SK-N-SH (cell line): ENCODE measurements around the gene ADAMTS4. TPM values are rescaled to one million over a fixed set of nuclear protein-coding genes. Genes with fewer than 3 reads are reported as not detected.

ENCODE experiments used
- CTCF ChIA-PET: fragments of 300-600, 350-600 bp; formaldehyde crosslinking; extraction: SDS; loops from one replicate; lab custom pipeline; 2021; lab: Yijun Ruan, JAX
- POLR2A ChIA-PET: fragments of 350-600 bp; sonication (Branson Sonifier 250); formaldehyde crosslinking; extraction: SDS; loops from one replicate; lab custom pipeline; 2020; ENCODE audit warnings: antibody characterized with exemption, inconsistent platforms; lab: Yijun Ruan, JAX
- DNase-seq: peaks from one replicate; pipeline ENCODE4 v3.0.0; 2012
- H2AFZ ChIP-seq: fragments of 200-600 bp; sonication (generic); 2 replicates; pipeline ENCODE4 v1.8.1; 2016; ENCODE audit warnings: antibody characterized with exemption, mild to moderate bottlenecking, low read depth
- H3F3A ChIP-seq: fragments of 200-600 bp; sonication (generic); replicated peaks from 2 replicates; pipeline ENCODE3; 2016; ENCODE audit warnings: antibody characterized with exemption, mild to moderate bottlenecking; ENCODE audit not compliant: insufficient read depth
- H3K27ac ChIP-seq, 2 experiments: fragments of 200-500 bp in 1 of 2; fragments of 200-600 bp in 1 of 2; sonication (Bioruptor generic) in 1 of 2; sonication (generic), shearing (Covaris generic) in 1 of 2; 2 replicates each; pipeline versions ENCODE4 v1.5.1 to v1.6.1; 2014 to 2016; ENCODE audit warnings: low read depth in 2 of 2, inconsistent platforms in 1 of 2, low read length in 1 of 2, mild to moderate bottlenecking in 1 of 2, mixed read lengths in 1 of 2
- H3K27me3 ChIP-seq: fragments of 200-600 bp; sonication (generic), shearing (Covaris generic); 2 replicates; pipeline ENCODE4 v1.6.1; 2016; ENCODE audit warnings: mixed run types; ENCODE audit not compliant: insufficient read depth
- H3K36me3 ChIP-seq, 2 experiments: fragments of 200-500 bp in 1 of 2; fragments of 200-600 bp in 1 of 2; sonication (Bioruptor generic) in 1 of 2; sonication (generic) in 1 of 2; replicated peaks in 1 of 2; 2 replicates each; pipeline versions ENCODE3 to v1.5.1; 2014 to 2016; ENCODE audit warnings: low read length in 1 of 2, mild to moderate bottlenecking in 1 of 2; ENCODE audit not compliant: insufficient read depth in 2 of 2, control insufficient read depth in 1 of 2
- H3K4me1 ChIP-seq, 2 experiments: fragments of 200-500 bp in 1 of 2; fragments of 200-600 bp in 1 of 2; sonication (Bioruptor generic) in 1 of 2; sonication (generic), shearing (Covaris generic) in 1 of 2; 2 replicates each; pipeline versions ENCODE4 v1.5.1 to v1.6.1; 2014 to 2016; ENCODE audit warnings: low read depth in 1 of 2, low read length in 1 of 2, mixed run types in 1 of 2; ENCODE audit not compliant: insufficient read depth in 2 of 2, control insufficient read depth in 1 of 2
- H3K4me2 ChIP-seq: fragments of 200-600 bp; sonication (generic), shearing (Covaris generic); 2 replicates; pipeline ENCODE4 v1.6.1; 2017; ENCODE audit warnings: mixed run types
- H3K4me3 ChIP-seq, 2 experiments: fragments of 200-500 bp in 1 of 2; fragments of 200-600 bp in 1 of 2; sonication (Bioruptor generic) in 1 of 2; sonication (generic), shearing (Covaris generic) in 1 of 2; 2 replicates each; pipeline versions ENCODE4 v1.5.1 to v1.8.1; 2014 to 2016; ENCODE audit warnings: low read depth in 2 of 2, inconsistent platforms in 1 of 2, low read length in 1 of 2, mild to moderate bottlenecking in 1 of 2, mixed read lengths in 1 of 2, moderate library complexity in 1 of 2
- H3K79me2 ChIP-seq: fragments of 200-600 bp; sonication (generic); 2 replicates; pipeline ENCODE4 v1.8.1; 2017; ENCODE audit warnings: mild to moderate bottlenecking; ENCODE audit not compliant: insufficient read depth
- H3K9ac ChIP-seq: fragments of 200-600 bp; sonication (generic); 2 replicates; pipeline ENCODE4 v1.6.1; 2017; ENCODE audit warnings: mixed run types
- H3K9me2 ChIP-seq: fragments of 200-600 bp; sonication (generic); 2 replicates; pipeline ENCODE4 v1.6.1; 2017; ENCODE audit warnings: mixed run types
- H3K9me3 ChIP-seq: fragments of 200-600 bp; sonication (generic); 2 replicates; pipeline ENCODE4 v1.6.1; 2017; ENCODE audit warnings: mixed run types, mild to moderate bottlenecking, moderate library complexity
- H4K20me1 ChIP-seq: fragments of 200-600 bp; sonication (generic); 2 replicates; pipeline ENCODE4 v1.6.1; 2017; ENCODE audit warnings: mild to moderate bottlenecking, mixed run types; ENCODE audit not compliant: insufficient read depth
- ELF1 ChIP-seq: IDR thresholded peaks from 2 replicates; pipeline ENCODE4 v1.4.0; 2012
- FOXM1 ChIP-seq: IDR thresholded peaks from 2 replicates; pipeline ENCODE4 v1.4.0; 2012; ENCODE audit warnings: low read depth, mild to moderate bottlenecking
- GATA2 ChIP-seq: sonication (generic); formaldehyde crosslinking; IDR thresholded peaks from 2 replicates; pipeline ENCODE4 v1.5.0; 2020; ENCODE audit warnings: mild to moderate bottlenecking, missing genetic modification reagents
- JUND ChIP-seq: IDR thresholded peaks from 2 replicates; pipeline ENCODE4 v1.4.0; 2012
- MEF2A ChIP-seq: IDR thresholded peaks from 2 replicates; pipeline ENCODE4 v1.4.0; 2012; ENCODE audit warnings: low read depth, borderline replicate concordance
- NFIC ChIP-seq: IDR thresholded peaks from 2 replicates; pipeline ENCODE4 v1.4.0; 2012; ENCODE audit warnings: borderline replicate concordance
- PBX3 ChIP-seq: IDR thresholded peaks from 2 replicates; pipeline ENCODE4; 2012
- RFX5 ChIP-seq: IDR thresholded peaks from 2 replicates; pipeline ENCODE4 v1.6.1; 2012; ENCODE audit warnings: mild to moderate bottlenecking, improper control_type of control experiment, low read length
- SMC3 ChIP-seq: IDR thresholded peaks from 2 replicates; pipeline ENCODE4 v1.6.1; 2012; ENCODE audit warnings: low read depth, low read length, improper control_type of control experiment
- WGBS: methylation state at CpG from one replicate; pipeline ENCODE4 v1.1.6; 2017; ENCODE audit warnings: low lambda C conversion rate; 5-methylcytosine and 5-hydroxymethylcytosine counted together
- polyA plus RNA-seq, 3 experiments: library from polyadenylated mRNA; depleted of rRNA; stranded (reverse); fragments of >200 nt; gene quantifications; 2 replicates each; pipeline ENCODE4 v1.2.3, GENCODE V29; 2012
- TF ChIP-seq, protein P1 (sequence below): IDR thresholded peaks from 2 replicates; pipeline ENCODE4 v1.4.0; 2012; ENCODE audit warnings: low read depth, borderline replicate concordance
- TF ChIP-seq, protein P2 (sequence below): fragments of 200-600 bp; sonication (generic); IDR thresholded peaks from 2 replicates; pipeline ENCODE4 v1.6.1; 2017; ENCODE audit warnings: antibody characterized with exemption, mild to moderate bottlenecking, moderate library complexity
- TF ChIP-seq, protein P3 (sequence below): fragments of 150-350 bp; IDR thresholded peaks from 2 replicates; pipeline ENCODE4 v1.6.1; 2017; ENCODE audit warnings: antibody characterized with exemption, low read length, low read depth, borderline replicate concordance
- TF ChIP-seq, protein P4 (sequence below): IDR thresholded peaks from 2 replicates; pipeline ENCODE4 v1.4.0; 2012; ENCODE audit warnings: low read depth
- TF ChIP-seq, protein P5 (sequence below): IDR thresholded peaks from 2 replicates; pipeline ENCODE4 v1.4.0; 2012; ENCODE audit warnings: low read depth, borderline replicate concordance
- TF ChIP-seq, protein P6 (sequence below): fragments of 150-350 bp; IDR thresholded peaks from 2 replicates; pipeline ENCODE4 v1.6.1; 2016; ENCODE audit warnings: mild to moderate bottlenecking, low read depth, low read length

Gene ADAMTS4
- polyA plus RNA-seq, 1 of the 3 experiments (the other 2 are of a cell fraction): 1.2 TPM

GRCh38 chr1:161191971-161192370 lies 6.9 kb downstream of the ADAMTS4 start:
- Histone ChIP-seq H3K9me3 (no peaks in the 10 kb centered on the region), H3K36me3 (peaks cover 0 to 19% of the 10 kb centered on the region in 2 experiments), H4K20me1 (no peaks in the 10 kb centered on the region), H3K27ac (no peak overlapping the region), H3F3A (no peaks in the 10 kb centered on the region), H3K79me2 (no peaks in the 10 kb centered on the region), H3K4me3 (no peak overlapping the region), H2AFZ (no peak overlapping the region), H3K4me1 (peaks cover 5 to 27% of the 10 kb centered on the region in 2 experiments; a peak in 3 of 4 replicates), H3K9me2 (no peaks in the 10 kb centered on the region), H3K9ac (no peak overlapping the region), H3K4me2 (no peak overlapping the region), H3K27me3 (no peaks in the 10 kb centered on the region)
- no peak for DNase-seq
- 55% methylated on average over 8 of the region's 8 CpGs for WGBS
- ChIA-PET POLR2A (interaction anchor here (1.1 to 1.4 kb wide), 2 partner anchors 10 to 34 kb away, joined by 3 read pairs; partner anchors contain the start of genes NDUFS2 and TOMM40L), CTCF (interaction anchor here (0.6 to 7.0 kb wide), 24 partner anchors 11 to 195 kb away, joined by 3 to 65 read pairs (median 6); partner anchors contain the start of genes APOA2, B4GALT3, CFAP126 and FCER1G)
- TF ChIP-seq NFIC: no peak
- TF ChIP-seq, protein P1, sequence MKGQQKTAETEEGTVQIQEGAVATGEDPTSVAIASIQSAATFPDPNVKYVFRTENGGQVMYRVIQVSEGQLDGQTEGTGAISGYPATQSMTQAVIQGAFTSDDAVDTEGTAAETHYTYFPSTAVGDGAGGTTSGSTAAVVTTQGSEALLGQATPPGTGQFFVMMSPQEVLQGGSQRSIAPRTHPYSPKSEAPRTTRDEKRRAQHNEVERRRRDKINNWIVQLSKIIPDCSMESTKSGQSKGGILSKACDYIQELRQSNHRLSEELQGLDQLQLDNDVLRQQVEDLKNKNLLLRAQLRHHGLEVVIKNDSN: no peak
- no peak for TF ChIP-seq GATA2 (CRISPR knock-in tag)
- no peak for TF ChIP-seq FOXM1

DNA sequence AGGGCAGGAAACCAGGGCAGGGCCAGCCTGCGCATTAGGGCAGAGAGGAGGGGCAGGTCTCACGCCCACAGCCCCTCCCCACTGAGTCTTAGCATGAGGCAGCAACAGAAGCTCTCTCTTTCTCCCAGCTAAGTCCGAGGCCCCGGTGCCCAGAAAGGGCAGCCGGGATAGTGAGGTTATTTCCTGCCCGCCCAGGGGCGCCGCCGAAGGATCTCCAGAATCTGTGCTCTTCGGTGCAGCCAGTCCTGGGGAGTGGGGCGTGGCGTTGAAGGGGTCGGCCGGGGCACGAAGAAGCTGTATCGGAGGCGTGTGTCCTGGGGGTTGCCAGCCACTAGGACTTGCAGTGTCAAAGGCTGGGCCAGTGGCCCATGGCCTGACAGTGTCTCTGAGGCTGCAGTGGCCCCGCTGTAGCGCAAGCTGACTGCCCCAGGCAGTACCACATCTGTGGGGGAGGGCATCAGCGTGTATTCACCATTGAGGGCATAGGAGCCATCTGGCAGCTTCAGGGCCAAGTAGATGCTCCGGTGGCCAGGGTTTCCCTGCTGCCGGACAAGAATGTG lies 7.8 kb downstream of the ADAMTS4 start:
- ChIA-PET CTCF (interaction anchor here (0.8 to 7.0 kb wide), 15 partner anchors 10 to 192 kb away, joined by 3 to 65 read pairs (median 12); partner anchors contain the start of genes APOA2, B4GALT3, NDUFS2 and PPOX), POLR2A (interaction anchor here (1.1 kb wide), 1 partner anchor 11 kb away, joined by 3 read pairs; no protein-coding TSS in a partner anchor)
- H3K4me1 ChIP-seq: peaks cover 0 to 19% of the 10 kb centered on the region in 2 experiments; a peak in 2 of 4 replicates
- no peak overlapping the region for H3K27ac ChIP-seq
- H3F3A ChIP-seq: no peaks in the 10 kb centered on the region
- 95% methylated on average over 14 of the region's 22 CpGs for WGBS
- no peaks in the 10 kb centered on the region for H3K79me2 ChIP-seq
- H3K4me2 ChIP-seq: no peak overlapping the region
- H2AFZ ChIP-seq: no peak overlapping the region
- TF ChIP-seq, protein P2, sequence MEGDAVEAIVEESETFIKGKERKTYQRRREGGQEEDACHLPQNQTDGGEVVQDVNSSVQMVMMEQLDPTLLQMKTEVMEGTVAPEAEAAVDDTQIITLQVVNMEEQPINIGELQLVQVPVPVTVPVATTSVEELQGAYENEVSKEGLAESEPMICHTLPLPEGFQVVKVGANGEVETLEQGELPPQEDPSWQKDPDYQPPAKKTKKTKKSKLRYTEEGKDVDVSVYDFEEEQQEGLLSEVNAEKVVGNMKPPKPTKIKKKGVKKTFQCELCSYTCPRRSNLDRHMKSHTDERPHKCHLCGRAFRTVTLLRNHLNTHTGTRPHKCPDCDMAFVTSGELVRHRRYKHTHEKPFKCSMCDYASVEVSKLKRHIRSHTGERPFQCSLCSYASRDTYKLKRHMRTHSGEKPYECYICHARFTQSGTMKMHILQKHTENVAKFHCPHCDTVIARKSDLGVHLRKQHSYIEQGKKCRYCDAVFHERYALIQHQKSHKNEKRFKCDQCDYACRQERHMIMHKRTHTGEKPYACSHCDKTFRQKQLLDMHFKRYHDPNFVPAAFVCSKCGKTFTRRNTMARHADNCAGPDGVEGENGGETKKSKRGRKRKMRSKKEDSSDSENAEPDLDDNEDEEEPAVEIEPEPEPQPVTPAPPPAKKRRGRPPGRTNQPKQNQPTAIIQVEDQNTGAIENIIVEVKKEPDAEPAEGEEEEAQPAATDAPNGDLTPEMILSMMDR: no peak
- TF ChIP-seq, protein P3, sequence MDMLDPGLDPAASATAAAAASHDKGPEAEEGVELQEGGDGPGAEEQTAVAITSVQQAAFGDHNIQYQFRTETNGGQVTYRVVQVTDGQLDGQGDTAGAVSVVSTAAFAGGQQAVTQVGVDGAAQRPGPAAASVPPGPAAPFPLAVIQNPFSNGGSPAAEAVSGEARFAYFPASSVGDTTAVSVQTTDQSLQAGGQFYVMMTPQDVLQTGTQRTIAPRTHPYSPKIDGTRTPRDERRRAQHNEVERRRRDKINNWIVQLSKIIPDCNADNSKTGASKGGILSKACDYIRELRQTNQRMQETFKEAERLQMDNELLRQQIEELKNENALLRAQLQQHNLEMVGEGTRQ: no peak
- TF ChIP-seq JUND (no peak), SMC3 (no peak), MEF2A (no peak), ELF1 (no peak), PBX3 (no peak), RFX5 (no peak)
- TF ChIP-seq, protein P4, sequence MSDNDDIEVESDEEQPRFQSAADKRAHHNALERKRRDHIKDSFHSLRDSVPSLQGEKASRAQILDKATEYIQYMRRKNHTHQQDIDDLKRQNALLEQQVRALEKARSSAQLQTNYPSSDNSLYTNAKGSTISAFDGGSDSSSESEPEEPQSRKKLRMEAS: no peak
- TF ChIP-seq, protein P5, sequence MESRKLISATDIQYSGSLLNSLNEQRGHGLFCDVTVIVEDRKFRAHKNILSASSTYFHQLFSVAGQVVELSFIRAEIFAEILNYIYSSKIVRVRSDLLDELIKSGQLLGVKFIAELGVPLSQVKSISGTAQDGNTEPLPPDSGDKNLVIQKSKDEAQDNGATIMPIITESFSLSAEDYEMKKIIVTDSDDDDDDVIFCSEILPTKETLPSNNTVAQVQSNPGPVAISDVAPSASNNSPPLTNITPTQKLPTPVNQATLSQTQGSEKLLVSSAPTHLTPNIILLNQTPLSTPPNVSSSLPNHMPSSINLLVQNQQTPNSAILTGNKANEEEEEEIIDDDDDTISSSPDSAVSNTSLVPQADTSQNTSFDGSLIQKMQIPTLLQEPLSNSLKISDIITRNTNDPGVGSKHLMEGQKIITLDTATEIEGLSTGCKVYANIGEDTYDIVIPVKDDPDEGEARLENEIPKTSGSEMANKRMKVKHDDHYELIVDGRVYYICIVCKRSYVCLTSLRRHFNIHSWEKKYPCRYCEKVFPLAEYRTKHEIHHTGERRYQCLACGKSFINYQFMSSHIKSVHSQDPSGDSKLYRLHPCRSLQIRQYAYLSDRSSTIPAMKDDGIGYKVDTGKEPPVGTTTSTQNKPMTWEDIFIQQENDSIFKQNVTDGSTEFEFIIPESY: no peak
- TF ChIP-seq, protein P6, sequence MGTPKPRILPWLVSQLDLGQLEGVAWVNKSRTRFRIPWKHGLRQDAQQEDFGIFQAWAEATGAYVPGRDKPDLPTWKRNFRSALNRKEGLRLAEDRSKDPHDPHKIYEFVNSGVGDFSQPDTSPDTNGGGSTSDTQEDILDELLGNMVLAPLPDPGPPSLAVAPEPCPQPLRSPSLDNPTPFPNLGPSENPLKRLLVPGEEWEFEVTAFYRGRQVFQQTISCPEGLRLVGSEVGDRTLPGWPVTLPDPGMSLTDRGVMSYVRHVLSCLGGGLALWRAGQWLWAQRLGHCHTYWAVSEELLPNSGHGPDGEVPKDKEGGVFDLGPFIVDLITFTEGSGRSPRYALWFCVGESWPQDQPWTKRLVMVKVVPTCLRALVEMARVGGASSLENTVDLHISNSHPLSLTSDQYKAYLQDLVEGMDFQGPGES: no peak
- no peaks in the 10 kb centered on the region for H3K27me3 ChIP-seq
- H3K9me2 ChIP-seq: no peaks in the 10 kb centered on the region
- no peak overlapping the region for H3K9ac ChIP-seq
- peaks cover 0 to 19% of the 10 kb centered on the region in 2 experiments for H3K36me3 ChIP-seq
- DNase-seq: no peak
- no peaks in the 10 kb centered on the region for H3K9me3 ChIP-seq
- H4K20me1 ChIP-seq: no peaks in the 10 kb centered on the region
- no peak overlapping the region for H3K4me3 ChIP-seq
